Activated CD4-positive, alpha-beta T cell treated with anti-CD3 and anti-CD28 coated beads, Interleukin-2, amount 50 U/mL, for 48 hours (primary cell): ENCODE data around the gene CDC42EP2.
"Not testable (repeated sequence)": the region's sequence is repeated elsewhere in the genome, so short reads cannot be mapped to it uniquely, and the experiment has no call there.

ENCODE experiments used
- DNase-seq, 2 experiments: peaks; one replicate each; pipeline ENCODE4 v3.0.0-alpha.2; 2020

CDC42EP2 gene

GRCh38 chr11:65321076-65321475 is 6.4 kb downstream of the CDC42EP2 start:
- no peak for DNase-seq

GRCh38 chr11:65321828-65322485 is 7.3 kb downstream of the CDC42EP2 start:
- no peak for DNase-seq

GRCh38 chr11:65323813-65324212 is 9.1 kb downstream of the CDC42EP2 start:
- DNase-seq = no peak

GRCh38 chr11:65325435-65325834 is 10.8 kb downstream of the CDC42EP2 start:
- no peak for DNase-seq

- DNase-seq = no peak
Measured at GRCh38 chr11:65327021-65327420, 12.4 kb downstream of the CDC42EP2 start.

- DNase-seq = no peak
Measured at GRCh38 chr11:65329478-65329877, 14.8 kb downstream of the CDC42EP2 start.

GRCh38 chr11:65329944-65330403 is 15.3 kb downstream of the CDC42EP2 start:
- peak; percentile 87 to 93 for DNase-seq

- DNase-seq = no peak
Measured at GRCh38 chr11:65330544-65330943, 15.9 kb downstream of the CDC42EP2 start.

- DNase-seq = not testable (repeated sequence)
Measured at GRCh38 chr11:65332591-65332990, 17.9 kb downstream of the CDC42EP2 start.

GRCh38 chr11:65334696-65335295 is 20.1 kb downstream of the CDC42EP2 start:
- no peak for DNase-seq

- DNase-seq = no peak
Measured at GRCh38 chr11:65338676-65339075, 24.0 kb downstream of the CDC42EP2 start.

GRCh38 chr11:65340226-65340625 is 25.6 kb downstream of the CDC42EP2 start:
- no peak for DNase-seq

- DNase-seq = no peak
Measured at GRCh38 chr11:65341856-65342255, 27.2 kb downstream of the CDC42EP2 start.

- DNase-seq = no peak
Measured at GRCh38 chr11:65351511-65351910, 36.8 kb downstream of the CDC42EP2 start.

GRCh38 chr11:65352783-65353182 is 38.1 kb downstream of the CDC42EP2 start:
- DNase-seq = no peak

- DNase-seq = no peak
Measured at GRCh38 chr11:65353376-65353775, 38.7 kb downstream of the CDC42EP2 start.

- DNase-seq = no peak
Measured at GRCh38 chr11:65353900-65354264, 39.2 kb downstream of the CDC42EP2 start.

- DNase-seq = peak; percentile 99
Measured at GRCh38 chr11:65354265-65355012, 39.8 kb downstream of the CDC42EP2 start, which contains the start of gene TIGD3. TIGD3 (plus strand) TSS chr11:65354751; CDS start chr11:65355809, 1,058 bp downstream.

- DNase-seq = peak; percentile 55 to 58
Measured at GRCh38 chr11:65355013-65355775, 40.5 kb downstream of the CDC42EP2 start.

GRCh38 chr11:65355776-65356393 is 41.2 kb downstream of the CDC42EP2 start:
- DNase-seq = no peak

GRCh38 chr11:65356394-65356972 is 41.8 kb downstream of the CDC42EP2 start:
- DNase-seq = no peak

GRCh38 chr11:65357856-65358356 is 43.2 kb downstream of the CDC42EP2 start:
- no peak for DNase-seq
